ENCODE data around the gene SESTD1.
A peak's percentile ranks its signal among the peaks of the same experiment; 100 is the strongest.

The SESTD1 gene

GRCh38 chr2:179275253-179276012, 10.8 kb upstream of the SESTD1 start:
- intact Hi-C loops (cut with micrococcal nuclease), result no loop called here
- H3K4me1 Mint-ChIP-seq (ENCODE audit: low read depth), result peaks cover 6% of the 10 kb centered on the region
- H3K36me3 Mint-ChIP-seq (ENCODE audit: low read depth), result no peaks in the 10 kb centered on the region
- H3K27me3 Mint-ChIP-seq, result no peaks in the 10 kb centered on the region
- no peaks in the 10 kb centered on the region for H3K9me3 Mint-ChIP-seq
- H3K4me3 Mint-ChIP-seq, result no peak overlapping the region
- H3K27ac Mint-ChIP-seq, result no peak overlapping the region

DNA sequence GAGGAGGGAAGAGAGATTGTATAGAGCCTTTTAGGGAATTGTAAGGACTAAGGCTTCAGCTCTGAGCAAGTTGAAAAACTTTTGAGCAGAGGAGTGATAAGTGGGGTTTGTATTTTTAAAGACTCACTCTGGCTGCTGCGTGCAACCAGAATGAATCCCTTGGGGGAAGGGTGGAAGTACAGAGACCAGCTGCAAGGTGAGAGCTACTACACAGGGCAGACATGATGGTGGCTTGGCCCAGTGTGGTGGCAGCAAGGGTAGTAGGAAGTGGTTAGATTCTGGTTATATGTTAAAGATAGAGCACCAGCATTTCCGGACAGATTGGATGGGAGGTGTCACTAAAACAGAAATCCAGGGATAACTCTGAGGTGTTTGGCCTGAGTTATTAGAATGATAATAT, 10.1 kb upstream of the SESTD1 start:
- intact Hi-C loops (cut with micrococcal nuclease), result no loop called here
- no peaks in the 10 kb centered on the region for H3K9me3 Mint-ChIP-seq
- no peaks in the 10 kb centered on the region for H3K27me3 Mint-ChIP-seq
- H3K36me3 Mint-ChIP-seq (ENCODE audit: low read depth), result no peaks in the 10 kb centered on the region
- no peak overlapping the region for H3K27ac Mint-ChIP-seq
- peaks cover 6% of the 10 kb centered on the region for H3K4me1 Mint-ChIP-seq (ENCODE audit: low read depth)
- H3K4me3 Mint-ChIP-seq, result no peak overlapping the region

GRCh38 chr2:179273461-179273962, 8.9 kb upstream of the SESTD1 start:
- H3K4me1 Mint-ChIP-seq (ENCODE audit: low read depth), result peaks cover 13% of the 10 kb centered on the region
- H3K27me3 Mint-ChIP-seq, result no peaks in the 10 kb centered on the region
- H3K36me3 Mint-ChIP-seq (ENCODE audit: low read depth), result no peaks in the 10 kb centered on the region
- H3K27ac Mint-ChIP-seq, result no peak overlapping the region
- intact Hi-C loops (cut with micrococcal nuclease), result no loop called here
- H3K9me3 Mint-ChIP-seq, result no peaks in the 10 kb centered on the region
- H3K4me3 Mint-ChIP-seq, result no peak overlapping the region

- no peaks in the 10 kb centered on the region for H3K9me3 Mint-ChIP-seq
- H3K36me3 Mint-ChIP-seq (ENCODE audit: low read depth), result no peaks in the 10 kb centered on the region
- no peak overlapping the region for H3K27ac Mint-ChIP-seq
- no peak overlapping the region for H3K4me3 Mint-ChIP-seq
- H3K4me1 Mint-ChIP-seq (ENCODE audit: low read depth), result peaks cover 20% of the 10 kb centered on the region
- H3K27me3 Mint-ChIP-seq, result no peaks in the 10 kb centered on the region
- intact Hi-C loops (cut with micrococcal nuclease), result no loop called here
These were observed 8.0 kb upstream of the SESTD1 start for GRCh38 chr2:179272406-179273192.

GRCh38 chr2:179270689-179271088, 6.1 kb upstream of the SESTD1 start:
- intact Hi-C loops (cut with micrococcal nuclease), result no loop called here
- no peak overlapping the region for H3K27ac Mint-ChIP-seq
- peaks cover 29% of the 10 kb centered on the region for H3K4me1 Mint-ChIP-seq (ENCODE audit: low read depth)
- no peak overlapping the region for H3K4me3 Mint-ChIP-seq
- H3K9me3 Mint-ChIP-seq, result no peaks in the 10 kb centered on the region
- no peaks in the 10 kb centered on the region for H3K27me3 Mint-ChIP-seq
- H3K36me3 Mint-ChIP-seq (ENCODE audit: low read depth), result no peaks in the 10 kb centered on the region

- intact Hi-C loops (cut with micrococcal nuclease), result loop anchor here (5.0 to 10.0 kb wide), 2 partner anchors 36 to 354 kb away; no protein-coding TSS in a partner anchor
- Mint-ChIP-seq H3K36me3 (ENCODE audit: low read depth) (peaks cover 7% of the 10 kb centered on the region), H3K27me3 (no peaks in the 10 kb centered on the region), H3K9me3 (no peaks in the 10 kb centered on the region), H3K4me1 (ENCODE audit: low read depth) (peaks cover 39% of the 10 kb centered on the region), H3K4me3 (no peak overlapping the region), H3K27ac (peak overlapping the region; percentile 83)
These were observed 3.8 kb upstream of the SESTD1 start for GRCh38 chr2:179268277-179268925.

DNA sequence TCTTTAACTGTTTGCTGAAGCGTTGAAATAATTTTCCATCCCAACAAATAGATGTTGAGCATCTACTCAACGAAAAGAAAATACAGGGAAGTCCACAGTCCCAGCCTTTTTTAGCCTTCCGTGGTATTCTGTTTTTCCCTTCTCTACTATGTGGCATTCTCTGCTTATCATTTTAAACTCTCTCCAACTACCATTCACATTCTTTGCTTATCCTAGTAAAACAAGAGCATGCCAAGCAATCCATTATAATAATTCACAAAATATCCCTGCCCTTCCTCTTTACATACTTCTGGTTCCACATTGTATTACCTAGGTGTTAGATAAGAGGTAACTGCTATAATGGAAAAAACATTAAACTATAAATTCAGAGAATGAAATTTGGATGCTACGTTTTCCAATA, 1.6 kb upstream of the SESTD1 start:
- H3K9me3 Mint-ChIP-seq, result no peaks in the 10 kb centered on the region

DNA sequence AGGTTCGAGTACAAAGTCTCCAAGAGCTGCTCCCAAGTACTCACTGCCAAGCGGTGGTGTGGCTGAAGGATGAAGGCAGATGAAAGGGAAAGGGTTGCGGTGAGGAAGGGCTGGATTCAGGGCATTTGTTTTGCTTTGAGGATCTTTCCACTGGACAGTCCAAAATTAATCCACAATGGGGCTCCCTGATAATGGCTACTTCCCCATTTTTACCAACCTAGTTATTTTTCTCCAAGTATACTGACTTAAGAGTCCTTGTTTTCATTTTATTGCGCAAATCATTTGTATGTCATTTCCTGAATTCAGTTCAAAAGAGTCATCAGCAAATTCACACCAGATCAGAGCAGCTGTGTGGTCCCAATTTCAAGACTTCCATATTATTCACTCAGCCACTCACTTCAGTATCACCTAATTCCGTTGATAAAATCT, 464 bp upstream of the SESTD1 start:
- H3K4me1 Mint-ChIP-seq (ENCODE audit: low read depth), result peaks cover 46% of the 10 kb centered on the region
- intact Hi-C loops (cut with micrococcal nuclease), result loop anchor here (5.0 to 10.0 kb wide), 2 partner anchors 33 to 350 kb away; no protein-coding TSS in a partner anchor

More for the DNA sequence above, 1.6 kb upstream of the SESTD1 start:
- Mint-ChIP-seq H3K4me3 (no peak overlapping the region), H3K27me3 (no peaks in the 10 kb centered on the region), H3K36me3 (ENCODE audit: low read depth) (peaks cover 7% of the 10 kb centered on the region), H3K27ac (peak overlapping the region; percentile 97), H3K4me1 (ENCODE audit: low read depth) (peaks cover 46% of the 10 kb centered on the region)
- intact Hi-C loops (cut with micrococcal nuclease), result loop anchor here (5.0 to 10.0 kb wide), 2 partner anchors 34 to 351 kb away; no protein-coding TSS in a partner anchor

DNA sequence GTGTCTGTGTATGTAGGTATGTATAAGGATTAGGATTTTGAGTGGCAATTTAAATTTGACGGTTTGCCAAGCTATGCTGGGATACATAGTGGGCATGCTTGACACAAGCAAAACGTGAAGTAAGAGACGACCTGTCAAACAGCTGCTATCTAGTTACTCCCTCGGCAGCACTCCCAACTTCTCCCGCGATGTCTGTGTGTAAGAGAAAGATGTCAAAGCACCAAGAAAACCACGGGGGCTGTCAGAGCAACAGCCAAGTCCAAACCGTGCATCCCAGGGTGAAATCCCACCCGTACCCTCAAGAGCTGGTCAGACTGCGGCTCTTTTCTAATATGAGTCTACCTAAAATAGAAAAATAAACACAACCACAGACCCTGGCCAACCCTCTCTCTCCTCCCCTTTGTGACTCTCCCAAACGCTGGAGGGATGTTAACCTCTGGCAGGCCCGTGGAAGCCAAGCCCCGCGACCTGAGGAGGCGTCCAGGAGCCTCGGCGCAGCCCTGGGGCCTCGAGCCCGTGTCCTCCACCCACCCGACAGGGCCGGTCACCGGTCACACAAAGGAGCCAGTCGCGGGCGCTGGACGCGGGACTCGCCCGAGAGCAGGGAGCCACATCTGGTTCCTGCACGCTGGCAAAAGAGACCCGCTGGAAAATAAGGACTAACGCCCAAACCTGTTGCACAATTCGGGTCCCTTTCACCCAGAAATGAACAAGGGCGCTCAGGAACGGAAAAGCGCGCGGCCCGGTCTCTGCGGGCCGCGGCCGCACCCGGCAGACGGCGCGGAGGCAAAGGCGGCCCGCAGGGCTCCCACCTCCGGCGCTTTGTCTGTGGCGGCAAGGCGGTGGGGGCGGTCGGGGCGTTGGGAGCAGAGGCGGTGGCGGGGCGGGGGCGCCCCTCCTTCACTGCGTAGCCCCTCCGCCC, 925 bp downstream of the SESTD1 start:
- no peaks in the 10 kb centered on the region for H3K9me3 Mint-ChIP-seq
- H3K36me3 Mint-ChIP-seq (ENCODE audit: low read depth), result peaks cover 7% of the 10 kb centered on the region
- H3K4me3 Mint-ChIP-seq, result peak overlapping the region; percentile 99
- H3K4me1 Mint-ChIP-seq (ENCODE audit: low read depth), result peaks cover 41% of the 10 kb centered on the region
- no peaks in the 10 kb centered on the region for H3K27me3 Mint-ChIP-seq
- intact Hi-C loops (cut with micrococcal nuclease), result loop anchor here (10.0 kb wide), 1 partner anchor 349 kb away; no protein-coding TSS in a partner anchor
- peak overlapping the region; percentile 97 for H3K27ac Mint-ChIP-seq

More for the DNA sequence above, 464 bp upstream of the SESTD1 start:
- peak overlapping the region; percentile 97 for H3K27ac Mint-ChIP-seq
- H3K36me3 Mint-ChIP-seq (ENCODE audit: low read depth), result peaks cover 7% of the 10 kb centered on the region
- no peaks in the 10 kb centered on the region for H3K9me3 Mint-ChIP-seq
- H3K27me3 Mint-ChIP-seq, result no peaks in the 10 kb centered on the region
- H3K4me3 Mint-ChIP-seq, result peak overlapping the region; percentile 99

- no peaks in the 10 kb centered on the region for H3K9me3 Mint-ChIP-seq
- intact Hi-C loops (cut with micrococcal nuclease), result loop anchor here (10.0 kb wide), 1 partner anchor 348 kb away; no protein-coding TSS in a partner anchor
- H3K27ac Mint-ChIP-seq, result peak overlapping the region; percentile 97
- peaks cover 7% of the 10 kb centered on the region for H3K36me3 Mint-ChIP-seq (ENCODE audit: low read depth)
- no peaks in the 10 kb centered on the region for H3K27me3 Mint-ChIP-seq
- peak overlapping the region; percentile 99 for H3K4me3 Mint-ChIP-seq
- H3K4me1 Mint-ChIP-seq (ENCODE audit: low read depth), result peaks cover 40% of the 10 kb centered on the region
These were observed 1.6 kb downstream of the SESTD1 start for GRCh38 chr2:179263015-179263414.

GRCh38 chr2:179262077-179262660, 2.5 kb downstream of the SESTD1 start:
- H3K4me3 Mint-ChIP-seq, result no peak overlapping the region

DNA sequence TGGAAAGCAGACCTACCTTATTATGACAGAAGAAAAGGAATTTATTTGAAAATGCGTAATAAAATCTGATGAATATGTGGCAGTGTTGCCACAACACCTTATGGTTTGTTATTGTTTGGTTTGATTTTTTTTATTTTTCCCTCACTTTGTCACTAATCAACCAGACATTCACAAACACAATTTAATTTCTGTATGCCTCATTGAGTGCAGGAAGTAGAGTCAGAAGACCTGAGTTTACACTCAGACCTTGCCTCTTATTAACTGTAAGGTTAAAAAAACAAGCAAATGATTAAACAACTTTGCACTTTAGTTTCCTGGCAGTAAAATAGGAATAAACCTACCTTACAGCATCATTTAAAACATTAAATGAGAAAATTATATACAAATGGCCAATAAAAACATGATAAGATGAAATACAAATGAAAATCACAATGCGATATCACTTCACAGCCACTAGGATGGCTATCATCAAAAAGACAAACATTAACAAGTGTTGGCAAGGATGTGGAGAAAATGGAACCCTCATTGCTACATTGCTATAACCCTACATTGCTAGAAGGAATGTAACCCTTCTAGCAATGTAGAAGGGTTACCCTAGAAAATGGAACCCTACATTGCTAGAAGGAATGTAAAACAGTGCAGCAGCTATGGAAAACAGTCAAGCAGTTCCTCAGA, 3.3 kb downstream of the SESTD1 start:
- no peak overlapping the region for H3K27ac Mint-ChIP-seq
- intact Hi-C loops (cut with micrococcal nuclease), result loop anchor here (10.0 kb wide), 1 partner anchor 346 kb away; no protein-coding TSS in a partner anchor
- H3K4me3 Mint-ChIP-seq, result no peak overlapping the region
- H3K4me1 Mint-ChIP-seq (ENCODE audit: low read depth), result peaks cover 44% of the 10 kb centered on the region
- no peaks in the 10 kb centered on the region for H3K27me3 Mint-ChIP-seq
- H3K9me3 Mint-ChIP-seq, result no peaks in the 10 kb centered on the region
- peaks cover 7% of the 10 kb centered on the region for H3K36me3 Mint-ChIP-seq (ENCODE audit: low read depth)

More at GRCh38 chr2:179262077-179262660, 2.5 kb downstream of the SESTD1 start:
- no peaks in the 10 kb centered on the region for H3K27me3 Mint-ChIP-seq
- H3K27ac Mint-ChIP-seq, result no peak overlapping the region
- peaks cover 7% of the 10 kb centered on the region for H3K36me3 Mint-ChIP-seq (ENCODE audit: low read depth)
- no peaks in the 10 kb centered on the region for H3K9me3 Mint-ChIP-seq
- intact Hi-C loops (cut with micrococcal nuclease), result loop anchor here (10.0 kb wide), 1 partner anchor 347 kb away; no protein-coding TSS in a partner anchor
- H3K4me1 Mint-ChIP-seq (ENCODE audit: low read depth), result peaks cover 46% of the 10 kb centered on the region

All from dendritic cell treated with granulocyte-macrophage colony-stimulating factor and Interleukin-4, amounts not matched to agents 40 ng/mL and 50 ng/mL, for 4 days (primary cell).